Measurements from ENCODE around the gene ZNF132.
"Not testable (repeated sequence)": the region's sequence is repeated elsewhere in the genome, so short reads cannot be mapped to it uniquely, and the experiment has no call there.

ZNF132 gene

DNA sequence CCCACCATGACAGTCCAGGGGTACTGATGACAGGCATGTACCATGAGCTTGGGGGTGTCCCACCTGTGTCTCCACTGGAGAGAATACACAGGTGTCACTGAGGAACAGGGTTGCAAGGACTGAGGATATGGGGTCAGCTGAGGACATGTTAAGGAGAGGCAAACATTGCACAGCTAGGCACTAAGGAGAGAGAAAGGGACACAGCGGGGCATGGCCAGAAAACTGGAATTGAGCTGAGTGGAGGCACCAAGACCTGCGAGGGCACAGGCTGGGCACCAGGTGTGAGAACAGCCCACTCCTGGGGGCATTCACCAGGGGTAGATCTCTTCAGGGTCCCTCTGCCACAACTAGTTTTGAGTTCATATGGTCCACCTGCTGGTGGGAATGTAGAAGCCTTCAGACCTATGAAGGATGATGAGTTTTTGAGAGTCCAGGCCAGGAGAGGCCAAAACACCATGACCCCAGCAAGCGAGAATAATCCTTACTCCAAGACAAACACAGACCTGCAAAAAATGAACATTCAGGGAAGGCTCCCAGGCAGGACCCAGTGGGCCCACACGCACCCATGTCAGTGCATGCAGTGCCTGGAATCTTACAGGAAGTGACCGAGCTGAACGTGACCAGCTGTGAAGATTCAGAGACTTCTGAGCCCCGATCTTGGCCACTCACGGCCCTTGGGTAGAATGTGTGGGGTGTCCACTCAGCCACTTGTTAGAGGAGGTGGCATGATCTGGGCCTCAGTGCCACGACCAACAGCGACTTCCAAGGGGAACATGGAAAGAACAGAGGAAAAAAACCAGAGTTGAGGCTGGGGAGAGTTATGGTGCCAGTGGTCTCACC lies 32.9 kb downstream of the ZNF132 start:
- DNase-seq: no peak

- not testable (repeated sequence) for DNase-seq
Observed at GRCh38 chr19:58403920-58404478, 36.0 kb downstream of the ZNF132 start.

- no peak for DNase-seq
Observed at GRCh38 chr19:58401840-58402421, 38.0 kb downstream of the ZNF132 start.

DNA sequence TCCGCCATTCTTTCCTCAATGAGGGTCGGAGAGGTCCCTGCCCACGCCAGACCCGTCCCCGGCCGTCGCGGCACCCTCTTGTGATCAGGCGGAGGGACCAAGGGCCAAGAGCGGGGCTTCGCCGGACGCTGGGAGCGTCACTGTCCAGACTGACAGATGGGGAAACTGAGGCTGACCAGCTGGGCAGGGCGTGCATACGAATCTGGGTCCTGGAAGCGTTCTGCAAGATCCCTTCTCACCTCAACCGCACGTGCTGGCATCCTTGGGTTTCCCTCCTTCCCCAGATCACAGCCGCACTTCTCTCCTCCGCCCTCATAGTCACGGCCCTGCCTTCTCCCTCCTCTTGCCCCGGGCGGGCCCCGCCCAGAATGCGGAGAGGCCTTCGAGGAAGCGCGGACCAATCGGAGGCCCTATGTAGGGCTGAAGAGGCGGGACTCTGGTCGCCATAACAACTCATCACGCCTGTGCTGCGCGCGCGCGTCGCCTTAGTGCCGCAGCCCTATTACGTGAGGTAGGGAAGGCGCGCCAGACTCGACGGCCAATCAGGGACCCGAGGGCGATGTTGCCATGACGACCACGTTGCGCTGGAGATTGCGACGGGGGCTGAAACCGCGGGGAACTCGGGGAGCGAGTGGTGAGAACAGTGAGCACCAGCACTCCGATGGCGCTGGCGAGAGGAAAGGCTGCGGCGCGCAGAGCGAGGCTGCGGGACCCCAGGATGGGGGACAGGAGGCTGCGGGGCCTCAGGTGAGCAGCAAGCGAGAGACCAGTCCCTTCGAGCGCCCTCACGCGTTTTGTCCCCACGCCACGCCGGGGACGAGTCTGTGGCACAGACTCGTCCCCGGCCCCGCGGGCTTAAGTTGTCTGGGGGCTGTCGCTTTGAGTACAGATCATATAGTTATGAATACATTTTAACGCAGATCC lies 38.8 kb downstream of the ZNF132 start:
- DNase-seq: peak; percentile 99

DNA sequence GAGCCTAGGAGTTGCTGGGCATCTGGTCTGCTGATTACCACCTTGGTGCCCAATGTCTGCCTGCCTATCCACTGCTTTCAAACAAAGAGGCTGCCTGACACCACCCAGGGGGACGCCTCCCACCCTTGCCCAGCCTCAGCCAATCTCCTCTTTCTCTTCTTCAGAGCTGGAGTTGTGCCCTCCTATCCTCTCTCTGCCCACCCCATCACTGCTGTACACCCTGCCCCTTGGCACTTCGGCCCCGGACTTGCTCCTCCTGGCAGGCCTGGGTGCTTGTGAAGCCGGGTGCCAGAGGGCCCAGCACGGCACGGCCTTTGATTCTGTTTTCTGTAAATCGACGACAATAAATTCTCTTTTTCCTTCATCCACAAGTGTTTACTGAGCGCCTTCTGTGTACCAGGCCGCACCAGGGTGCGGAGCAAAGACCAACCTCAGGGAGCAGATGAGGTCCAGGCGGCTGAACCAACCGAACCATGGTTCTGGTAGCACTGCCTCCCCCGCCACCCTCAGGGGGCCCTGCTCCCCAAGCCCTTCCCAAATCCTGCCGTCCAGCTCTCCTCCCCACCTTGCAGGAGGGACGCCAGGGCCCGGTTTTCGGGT lies 39.5 kb downstream of the ZNF132 start:
- DNase-seq: no peak

DNA sequence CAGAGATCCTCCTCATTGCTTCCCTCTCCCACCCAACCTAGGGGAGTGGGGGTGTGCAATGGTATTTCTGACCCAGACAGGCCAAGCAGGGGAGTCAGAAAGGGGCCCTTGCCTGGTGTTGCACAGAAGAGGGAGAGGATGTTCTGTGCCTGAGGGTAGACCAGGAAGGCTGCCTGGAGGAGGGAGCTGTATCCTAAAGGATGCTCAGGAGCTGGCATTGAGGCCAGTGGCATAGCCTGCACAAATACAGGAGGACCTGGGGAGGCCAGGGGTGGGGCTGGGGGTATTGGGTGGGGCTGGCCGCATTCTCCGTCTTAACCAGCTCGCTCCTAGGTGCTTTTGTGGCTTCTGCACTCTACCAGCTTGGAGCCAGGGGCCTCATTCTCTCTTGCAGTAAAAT lies 40.0 kb downstream of the ZNF132 start:
- DNase-seq: no peak

GRCh38 chr19:58398545-58398944 lies 41.4 kb downstream of the ZNF132 start:
- DNase-seq: no peak

GRCh38 chr19:58398087-58398486 lies 41.9 kb downstream of the ZNF132 start:
- no peak for DNase-seq

- DNase-seq: no peak
Observed at GRCh38 chr19:58397533-58398037, 42.4 kb downstream of the ZNF132 start.

GRCh38 chr19:58396691-58397532 lies 43.0 kb downstream of the ZNF132 start:
- no peak for DNase-seq

- DNase-seq: no peak
Observed at GRCh38 chr19:58395979-58396627, 43.9 kb downstream of the ZNF132 start.

GRCh38 chr19:58395220-58395978 lies 44.6 kb downstream of the ZNF132 start, which contains the start of gene RNF225:
TSS of gene RNF225 (plus strand) at chr19:58395656. CDS start at chr19:58396090, 434 bp downstream.
- no peak for DNase-seq

DNA sequence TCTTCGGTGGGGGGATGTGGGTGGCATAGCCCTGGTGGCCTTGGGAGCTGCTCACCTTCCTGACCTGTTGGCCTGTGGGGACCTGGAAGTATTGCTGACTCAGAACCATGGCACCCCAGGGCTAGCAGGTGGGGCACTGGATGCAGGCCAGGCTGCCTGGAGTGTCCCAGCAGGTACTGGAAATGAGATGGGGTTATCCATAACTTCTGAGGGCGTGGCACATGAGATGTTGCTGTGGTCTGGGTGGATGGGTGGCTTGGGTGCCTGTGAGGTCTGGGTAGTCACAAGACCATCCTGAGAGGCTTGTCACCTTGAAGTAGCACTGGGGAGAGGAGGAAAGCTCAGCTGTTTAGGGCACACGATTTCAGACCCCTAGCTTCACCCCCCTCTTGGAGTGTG lies 45.1 kb downstream of the ZNF132 start:
- no peak for DNase-seq

GRCh38 chr19:58393725-58394033 lies 46.3 kb downstream of the ZNF132 start:
- DNase-seq: no peak

GRCh38 chr19:58392945-58393724 lies 46.8 kb downstream of the ZNF132 start:
- DNase-seq: no peak

DNA sequence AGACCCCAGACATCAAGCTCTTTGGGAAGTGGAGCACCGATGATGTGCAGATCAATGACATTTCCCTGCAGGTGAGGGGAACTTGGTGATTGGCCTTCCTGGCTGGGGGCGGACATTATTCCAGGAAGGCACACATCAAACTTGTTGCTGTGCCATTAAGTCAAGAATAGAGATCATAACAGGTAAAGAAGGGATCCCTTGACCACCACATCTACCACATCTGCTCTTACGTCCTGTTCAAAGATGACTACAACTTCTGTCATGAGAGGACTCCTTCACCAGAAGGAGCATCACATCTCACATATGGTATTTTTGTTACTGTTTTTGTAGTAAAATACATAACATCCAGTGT lies 51.8 kb downstream of the ZNF132 start:
- DNase-seq: no peak

- no peak for DNase-seq
Observed at GRCh38 chr19:58387338-58388174, 52.4 kb downstream of the ZNF132 start.

DNA sequence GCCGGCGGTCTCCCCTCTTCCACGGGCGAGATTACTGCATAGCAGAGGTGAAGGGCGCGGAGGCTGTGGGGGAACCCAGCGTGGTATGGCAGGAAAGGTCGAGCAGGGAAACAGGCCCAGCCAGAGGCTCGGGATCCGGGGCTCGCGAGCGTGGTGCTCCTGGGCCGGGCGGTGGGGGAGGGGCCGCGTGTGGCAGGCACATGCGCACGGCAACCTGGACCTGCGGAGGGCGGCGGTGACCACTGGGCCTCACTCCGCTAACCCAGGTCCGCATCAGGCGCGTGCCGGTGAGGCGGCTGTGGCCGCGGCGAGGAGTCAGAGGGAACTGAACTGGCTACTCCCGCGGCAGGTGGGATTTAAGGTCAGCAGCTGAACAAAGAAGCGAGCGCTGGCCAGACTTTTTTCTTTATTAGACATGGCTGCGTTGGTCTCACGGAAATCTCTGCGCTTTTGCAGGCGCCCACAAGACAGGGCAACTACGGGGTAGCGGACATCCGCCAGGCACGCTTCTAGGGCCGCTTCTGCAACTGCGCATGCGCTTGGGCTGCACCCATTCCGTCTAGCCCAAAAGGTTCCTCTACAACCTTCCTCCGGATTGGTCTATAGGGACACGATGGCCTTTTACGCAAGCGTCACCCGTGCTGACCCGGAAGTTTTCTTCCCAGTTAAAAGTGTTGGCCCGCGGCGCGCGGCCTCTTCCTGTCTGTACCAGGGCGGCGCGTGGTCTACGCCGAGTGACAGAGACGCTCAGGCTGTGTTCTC lies 53.2 kb downstream of the ZNF132 start, which contains the start of gene RPS5:
TSS of gene RPS5 (plus strand) at position 694 of the 762 bp plus-strand sequence. CDS start 869 bp downstream, outside the sequence.
- peak; percentile 96 for DNase-seq
